Suprapubic skin (tissue), 4 donors: ENCODE measurements around the gene TSKS. TPM values are rescaled to one million over a fixed set of nuclear protein-coding genes. Genes with fewer than 3 reads are reported as not detected.

Experiments
- DNase-seq, 2 donors: peaks; one replicate each; pipeline ENCODE4 v3.0.0-alpha.2; 2019; ENCODE audit warnings: low spot score in 2 of 2
- H3K27ac ChIP-seq: fragments of 200-600 bp; sonication (generic); one replicate; pipeline ENCODE4 v1.5.1; 2019
- H3K27me3 ChIP-seq: fragments of 200-600 bp; sonication (generic); one replicate; pipeline ENCODE4 v1.5.1; 2019
- H3K36me3 ChIP-seq: fragments of 200-600 bp; sonication (generic); one replicate; pipeline ENCODE4 v1.5.1; 2019
- H3K4me1 ChIP-seq: fragments of 200-600 bp; sonication (generic); one replicate; pipeline ENCODE4 v1.5.1; 2019
- H3K4me3 ChIP-seq: fragments of 200-600 bp; sonication (generic); one replicate; pipeline ENCODE4 v1.5.1; 2019; ENCODE audit warnings: mild to moderate bottlenecking
- H3K9me3 ChIP-seq: fragments of 200-600 bp; sonication (generic); one replicate; pipeline ENCODE4 v1.5.1; 2019
- CTCF ChIP-seq, 2 donors: fragments of 200-600 bp in 1 of 2; fragments of 450-650 bp in 1 of 2; sonication (generic) in 1 of 2; IDR thresholded peaks; one replicate each; pipeline ENCODE4 v1.5.1; 2016 to 2019; ENCODE audit warnings: antibody characterized with exemption in 2 of 2, mild to moderate bottlenecking in 1 of 2, moderate library complexity in 1 of 2
- EP300 ChIP-seq: sonication (generic); formaldehyde crosslinking; IDR thresholded peaks from one replicate; pipeline ENCODE4 v1.6.1; 2017; ENCODE audit warnings: antibody characterized with exemption
- POLR2A ChIP-seq, 2 donors: fragments of 450-650 bp; IDR thresholded peaks; one replicate each; pipeline ENCODE4 v1.6.1; 2017; ENCODE audit warnings: antibody characterized with exemption in 2 of 2, mild to moderate bottlenecking in 2 of 2, moderate library complexity in 2 of 2
- POLR2AphosphoS5 ChIP-seq, 3 donors: sonication (generic); formaldehyde crosslinking; IDR thresholded peaks; one replicate each; pipeline ENCODE4 v1.6.1; 2017; ENCODE audit warnings: antibody characterized with exemption in 3 of 3
- WGBS: methylation state at CpG from one replicate; pipeline ENCODE4 v1.1.5; 2018; 5-methylcytosine and 5-hydroxymethylcytosine counted together
- total RNA-seq, 4 donors: library from RNA; depleted of rRNA; stranded (reverse); fragments of >200 nt; gene quantifications; one replicate each; pipeline ENCODE4 v1.1.0, GENCODE V29; 2016

The TSKS gene
- total RNA-seq, 4 donors from 2014 or later = 1.7 to 2.5 TPM; not detected in 2

GRCh38 chr19:49772850-49773432 is 9.8 kb upstream of the TSKS start:
- DNase-seq = no peak
- Histone ChIP-seq H3K9me3 (no peaks in the 10 kb centered on the region), H3K27me3 (no peaks in the 10 kb centered on the region), H3K27ac (no peak overlapping the region), H3K4me3 (no peak overlapping the region), H3K4me1 (peaks cover 35% of the 10 kb centered on the region), H3K36me3 (peaks cover 7% of the 10 kb centered on the region)
- TF ChIP-seq POLR2AphosphoS5 (IDR thresholded peaks at IDR 0.05) = no peak
- TF ChIP-seq POLR2A (IDR thresholded peaks at IDR 0.05) = no peak
- TF ChIP-seq EP300 = no peak
- no peak for TF ChIP-seq CTCF (IDR thresholded peaks at IDR 0.05)
- 75% methylated on average over 10 of the region's 10 CpGs for WGBS

DNA sequence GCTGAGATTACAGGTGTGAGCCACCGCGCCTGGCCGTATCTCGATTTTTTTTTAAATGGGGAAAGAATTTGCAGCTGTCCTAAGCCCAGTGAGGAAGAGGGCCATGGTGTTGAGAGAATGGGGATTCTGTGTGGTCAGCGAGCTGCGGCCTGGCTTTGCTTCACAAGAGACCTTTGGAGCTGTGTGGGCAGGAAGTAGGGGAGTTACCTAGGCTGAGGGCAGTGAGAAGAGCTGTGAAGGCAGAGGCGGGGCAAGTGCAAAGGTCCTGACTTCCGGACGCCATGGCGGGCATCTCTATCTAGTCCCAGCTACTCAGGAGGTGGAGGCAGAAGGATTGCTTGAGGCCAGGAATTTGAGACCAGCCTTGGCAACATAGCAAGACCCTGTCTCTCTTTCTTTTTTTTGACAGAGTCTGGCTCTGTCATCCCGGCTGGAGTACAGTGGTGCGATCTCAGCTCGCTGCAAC is 8.6 kb upstream of the TSKS start:
- WGBS = 89% methylated on average over 13 of the region's 13 CpGs
- Histone ChIP-seq H3K27me3 (no peaks in the 10 kb centered on the region), H3K9me3 (no peaks in the 10 kb centered on the region), H3K4me3 (no peak overlapping the region), H3K4me1 (peaks cover 42% of the 10 kb centered on the region), H3K27ac (no peak overlapping the region), H3K36me3 (peaks cover 7% of the 10 kb centered on the region)
- no peak for DNase-seq
- no peak for TF ChIP-seq POLR2AphosphoS5 (IDR thresholded peaks at IDR 0.05)
- TF ChIP-seq CTCF (IDR thresholded peaks at IDR 0.05) = no peak
- no peak for TF ChIP-seq EP300

DNA sequence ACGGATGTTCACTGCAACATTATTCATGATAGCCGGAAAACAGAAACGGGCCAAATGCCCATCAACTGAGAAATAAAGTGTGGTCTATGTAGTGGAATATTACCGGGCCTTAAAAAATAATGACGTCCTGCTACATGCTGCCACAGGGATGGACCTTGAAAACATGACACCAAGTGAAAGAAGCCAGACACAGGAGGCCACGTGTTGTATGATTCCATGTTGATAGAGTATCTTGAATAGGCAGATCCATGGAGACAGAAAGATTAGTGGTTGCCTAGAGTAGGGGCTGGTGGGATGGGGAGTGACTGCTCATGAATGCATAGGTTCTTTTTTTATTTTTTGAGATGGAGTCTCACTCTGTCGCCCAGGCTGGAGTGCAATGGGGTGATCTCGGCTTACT is 7.4 kb upstream of the TSKS start:
- no peaks in the 10 kb centered on the region for H3K36me3 ChIP-seq
- no peaks in the 10 kb centered on the region for H3K27me3 ChIP-seq
- no peak overlapping the region for H3K27ac ChIP-seq
- peaks cover 48% of the 10 kb centered on the region for H3K4me1 ChIP-seq
- H3K9me3 ChIP-seq = no peaks in the 10 kb centered on the region
- no peak for TF ChIP-seq POLR2A (IDR thresholded peaks at IDR 0.05)
- no peak for TF ChIP-seq CTCF (IDR thresholded peaks at IDR 0.05)
- TF ChIP-seq POLR2AphosphoS5 (IDR thresholded peaks at IDR 0.05) = no peak
- no peak for TF ChIP-seq EP300
- WGBS = 82% methylated on average over 8 of the region's 8 CpGs
- DNase-seq = no peak
- no peak overlapping the region for H3K4me3 ChIP-seq

GRCh38 chr19:49767967-49768581 is 5.0 kb upstream of the TSKS start:
- H3K9me3 ChIP-seq = no peaks in the 10 kb centered on the region
- WGBS = 48% methylated on average over 12 of the region's 12 CpGs
- no peaks in the 10 kb centered on the region for H3K27me3 ChIP-seq
- H3K36me3 ChIP-seq = no peaks in the 10 kb centered on the region
- peak overlapping the region; percentile 94 for H3K4me3 ChIP-seq
- no peak for TF ChIP-seq EP300
- no peak for TF ChIP-seq POLR2AphosphoS5 (IDR thresholded peaks at IDR 0.05)
- no peak for TF ChIP-seq POLR2A (IDR thresholded peaks at IDR 0.05)
- TF ChIP-seq CTCF (IDR thresholded peaks at IDR 0.05) = no peak
- DNase-seq = no peak
- H3K27ac ChIP-seq = peak overlapping the region; percentile 79
- peaks cover 41% of the 10 kb centered on the region for H3K4me1 ChIP-seq

DNA sequence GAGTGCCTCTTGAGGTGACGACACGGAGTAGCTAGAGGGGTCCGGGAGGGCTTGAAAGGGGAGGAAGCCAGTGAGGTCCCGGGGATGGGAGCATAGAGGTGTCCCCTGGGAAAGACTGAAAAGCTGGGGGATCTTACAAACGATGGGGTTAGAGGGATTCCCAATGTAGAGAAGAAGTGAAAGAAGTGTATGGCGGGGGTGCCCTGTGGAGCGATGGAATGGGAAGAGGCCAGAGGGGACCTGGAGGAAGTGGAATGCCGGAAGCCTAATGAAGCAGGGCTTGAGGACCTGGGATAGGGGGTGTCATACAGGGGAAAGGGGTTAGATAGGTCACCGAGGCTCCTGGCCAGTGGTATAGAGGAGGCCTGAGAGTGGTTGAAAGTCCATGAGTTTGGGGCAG is 4.3 kb upstream of the TSKS start:
- WGBS = under 1% methylated on average over 9 of the region's 9 CpGs
- Histone ChIP-seq H3K36me3 (no peaks in the 10 kb centered on the region), H3K27ac (peak overlapping the region; percentile 79), H3K27me3 (no peaks in the 10 kb centered on the region), H3K4me3 (peak overlapping the region; percentile 94), H3K4me1 (peaks cover 37% of the 10 kb centered on the region), H3K9me3 (no peaks in the 10 kb centered on the region)
- DNase-seq = no peak
- TF ChIP-seq EP300 (no peak), CTCF (IDR thresholded peaks at IDR 0.05) (no peak), POLR2AphosphoS5 (IDR thresholded peaks at IDR 0.05) (no peak), POLR2A (IDR thresholded peaks at IDR 0.05) (no peak)
